GM12878 (cell line): ENCODE results near the gene PLD3. TPM values are rescaled to one million over a fixed set of nuclear protein-coding genes. Genes with fewer than 3 reads are reported as not detected.

Experiments used
- CEBPB ChIP-seq, 2 experiments: fragments of 150-350 bp in 1 of 2; IDR thresholded peaks; 2 replicates each; pipeline ENCODE4 v1.6.1; 2012 to 2014; ENCODE audit warnings: low read depth in 2 of 2, low read length in 2 of 2, borderline replicate concordance in 1 of 2, inconsistent platforms in 1 of 2
- EED ChIP-seq: sonication (generic); IDR thresholded peaks from 2 replicates; pipeline ENCODE4 v1.6.1; 2016; ENCODE audit warnings: antibody characterized with exemption, low read depth
- EGR1 ChIP-seq, 2 experiments: IDR thresholded peaks; 1 replicate in 1 of 2; 2 replicates in 1 of 2; pipeline ENCODE4 v1.6.1; 2011 to 2012; ENCODE audit warnings: low read depth in 2 of 2, low read length in 2 of 2, borderline replicate concordance in 1 of 2, mild to moderate bottlenecking in 1 of 2, moderate library complexity in 1 of 2
- EP300 ChIP-seq, 2 experiments: fragments of 150-350 bp in 1 of 2; IDR thresholded peaks; 2 replicates each; pipeline ENCODE4 v1.6.1; 2011 to 2012; ENCODE audit warnings: low read depth in 2 of 2, low read length in 2 of 2, borderline replicate concordance in 1 of 2, improper control_type of control experiment in 1 of 2, inconsistent platforms in 1 of 2; ENCODE audit not compliant: control insufficient read depth in 1 of 2
- ESRRA ChIP-seq: IDR thresholded peaks from 2 replicates; pipeline ENCODE4 v1.6.1; 2012; ENCODE audit warnings: mild to moderate bottlenecking, low read length, improper control_type of control experiment
- IKZF2 ChIP-seq, 2 experiments: fragments of 450-650 bp; IDR thresholded peaks; 2 replicates each; pipeline ENCODE4 v1.6.1; 2017; ENCODE audit warnings: mild to moderate bottlenecking in 2 of 2, moderate library complexity in 2 of 2
- KDM1A ChIP-seq: fragments of 200-600 bp; sonication (generic); IDR thresholded peaks from 2 replicates; pipeline ENCODE4 v1.6.1; 2016; ENCODE audit warnings: borderline replicate concordance
- LARP7 ChIP-seq: fragments of 450-650 bp; IDR thresholded peaks from 2 replicates; pipeline ENCODE4 v1.6.1; 2017; ENCODE audit warnings: mild to moderate bottlenecking
- MEF2B ChIP-seq: fragments of 450-650 bp; IDR thresholded peaks from 2 replicates; pipeline ENCODE4 v1.6.1; 2018; ENCODE audit warnings: mild to moderate bottlenecking, moderate library complexity; ENCODE audit not compliant: partially characterized antibody, poor library complexity, severe bottlenecking
- NFYB ChIP-seq: IDR thresholded peaks from 2 replicates; pipeline ENCODE4 v1.6.1; 2011; ENCODE audit warnings: low read depth, mild to moderate bottlenecking, low read length, improper control_type of control experiment, moderate library complexity; ENCODE audit not compliant: insufficient read depth
- RAD51 ChIP-seq: fragments of 450-650 bp; IDR thresholded peaks from 2 replicates; pipeline ENCODE4 v1.6.1; 2016; ENCODE audit warnings: moderate library complexity, mild to moderate bottlenecking, inconsistent platforms
- RB1 ChIP-seq: fragments of 450-650 bp; formaldehyde crosslinking; IDR thresholded peaks from 2 replicates; pipeline ENCODE4 v1.6.1; 2017; ENCODE audit warnings: mild to moderate bottlenecking, borderline replicate concordance
- RFX5 ChIP-seq: IDR thresholded peaks from 2 replicates; pipeline ENCODE4 v1.6.1; 2011; ENCODE audit warnings: low read depth, low read length, improper control_type of control experiment
- SREBF2 ChIP-seq: IDR thresholded peaks from 2 replicates; pipeline ENCODE4 v1.6.1; 2012; ENCODE audit warnings: mild to moderate bottlenecking, low read length
- SRF ChIP-seq, 2 experiments: IDR thresholded peaks; 2 replicates each; pipeline ENCODE4 v1.6.1; 2011; ENCODE audit warnings: low read depth in 2 of 2, low read length in 2 of 2, mild to moderate bottlenecking in 1 of 2, moderate library complexity in 1 of 2
- ZNF217 ChIP-seq: fragments of 450-650 bp; IDR thresholded peaks from 2 replicates; pipeline ENCODE4 v1.6.1; 2017; ENCODE audit warnings: antibody characterized with exemption, mild to moderate bottlenecking
- ZNF24 ChIP-seq: fragments of 450-650 bp; IDR thresholded peaks from 2 replicates; pipeline ENCODE4 v1.6.1; 2017; ENCODE audit warnings: antibody characterized with exemption, mild to moderate bottlenecking
- ZNF384 ChIP-seq: IDR thresholded peaks from 2 replicates; pipeline ENCODE4 v1.6.1; 2012; ENCODE audit warnings: low read depth, mild to moderate bottlenecking, low read length, improper control_type of control experiment, borderline replicate concordance
- polyA plus RNA-seq, 11 experiments: library from polyadenylated mRNA; depleted of rRNA in 4 of 11; unstranded in 6 of 11; stranded (reverse) in 5 of 11; fragments of >200 nt; fragmentation: Nextera tagmentation in 4 of 11; fragmentation: Illumina TruSeq in 1 of 11; extraction: Ambion mirVana in 4 of 11; extraction: Trizol in 1 of 11; gene quantifications; 1 replicate in 1 of 11; 2 replicates in 10 of 11; pipeline versions ENCODE4 v1.2.1 to v1.2.3, GENCODE V29; 2011 to 2016; ENCODE audit warnings: inconsistent platforms in 2 of 11, missing spikeins in 2 of 11, low read depth in 1 of 11
- total RNA-seq, 4 experiments: library from RNA; depleted of rRNA in 3 of 4; stranded (reverse); fragments of >200 nt in 3 of 4; fragmentation: Illumina TruSeq in 1 of 4; extraction: Trizol in 1 of 4; gene quantifications; 2 replicates each; pipeline versions ENCODE4 v1.2.1 to v1.2.3, GENCODE V29; 2013 to 2021
- TF ChIP-seq, protein P1 (sequence below): IDR thresholded peaks from 2 replicates; pipeline ENCODE4 v1.6.1; 2012; ENCODE audit warnings: low read depth, low read length, improper control_type of control experiment
- TF ChIP-seq, protein P2 (sequence below): fragments of 450-650 bp; IDR thresholded peaks from 2 replicates; pipeline ENCODE4 v1.6.1; 2017; ENCODE audit warnings: low read depth, mild to moderate bottlenecking, moderate library complexity
- TF ChIP-seq, protein P3 (sequence below): fragments of 450-650 bp; IDR thresholded peaks from 2 replicates; pipeline ENCODE4 v1.6.1; 2017; ENCODE audit warnings: mild to moderate bottlenecking, low read depth, inconsistent platforms; ENCODE audit not compliant: poor library complexity, severe bottlenecking
- TF ChIP-seq, protein P4 (sequence below): fragments of 450-650 bp; IDR thresholded peaks from 2 replicates; pipeline ENCODE4 v1.6.1; 2017; ENCODE audit warnings: mild to moderate bottlenecking, moderate library complexity

The PLD3 gene
- total and polyA plus RNA-seq, 10 of the 15 experiments (the other 5 are each of a cell fraction or from before 2014, with no cell fraction given) = 1.3 to 134 (median 72.7) TPM

DNA sequence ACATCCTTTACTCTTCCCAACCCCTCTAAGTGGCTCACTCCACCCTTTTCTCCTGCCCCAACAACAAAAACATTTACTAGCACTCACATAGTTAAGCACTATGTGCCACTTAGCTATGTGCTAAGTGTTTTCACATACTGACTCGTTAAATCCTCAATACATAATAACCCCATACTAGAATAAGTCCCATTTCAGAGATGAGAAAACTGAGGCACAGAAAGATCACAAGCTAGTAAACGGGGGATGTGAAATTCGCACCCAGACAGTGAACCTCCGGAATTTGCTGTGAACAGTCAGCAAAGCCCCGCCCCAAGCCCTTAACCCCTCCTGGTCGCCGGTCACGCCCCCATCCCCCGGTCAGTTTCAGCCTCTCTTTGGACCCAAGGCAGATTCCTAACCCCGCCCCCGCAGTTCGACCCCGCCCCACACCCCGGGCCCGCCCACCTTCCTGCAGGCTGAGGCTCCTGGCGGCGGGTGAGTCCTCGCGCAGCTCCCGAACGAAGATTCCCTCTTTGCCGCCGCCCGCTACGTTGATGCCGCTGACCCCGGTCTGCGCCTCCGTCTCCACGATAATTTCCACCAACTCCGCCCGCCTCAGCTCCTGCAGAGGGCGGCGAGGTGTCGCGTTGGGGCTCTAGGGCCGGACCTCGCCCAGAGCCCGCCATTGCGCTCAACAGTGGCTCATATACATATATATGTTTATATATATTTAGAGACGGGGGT, 54.9 kb downstream of the PLD3 start (continued):
- TF ChIP-seq EP300 (IDR thresholded peaks at IDR 0.05; ENCODE audit: borderline replicate concordance in 1 of 2, control insufficient read depth in 1 of 2, low read depth in 2 of 2, low read length in 2 of 2) = no peak
- no peak for TF ChIP-seq ZNF24
- TF ChIP-seq SRF (IDR thresholded peaks at IDR 0.05; ENCODE audit: low read depth in 2 of 2, low read length in 2 of 2) = no peak
- TF ChIP-seq, protein P1, sequence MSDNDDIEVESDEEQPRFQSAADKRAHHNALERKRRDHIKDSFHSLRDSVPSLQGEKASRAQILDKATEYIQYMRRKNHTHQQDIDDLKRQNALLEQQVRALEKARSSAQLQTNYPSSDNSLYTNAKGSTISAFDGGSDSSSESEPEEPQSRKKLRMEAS = no peak
- TF ChIP-seq LARP7 = no peak
- TF ChIP-seq EED = no peak
- TF ChIP-seq, protein P2, sequence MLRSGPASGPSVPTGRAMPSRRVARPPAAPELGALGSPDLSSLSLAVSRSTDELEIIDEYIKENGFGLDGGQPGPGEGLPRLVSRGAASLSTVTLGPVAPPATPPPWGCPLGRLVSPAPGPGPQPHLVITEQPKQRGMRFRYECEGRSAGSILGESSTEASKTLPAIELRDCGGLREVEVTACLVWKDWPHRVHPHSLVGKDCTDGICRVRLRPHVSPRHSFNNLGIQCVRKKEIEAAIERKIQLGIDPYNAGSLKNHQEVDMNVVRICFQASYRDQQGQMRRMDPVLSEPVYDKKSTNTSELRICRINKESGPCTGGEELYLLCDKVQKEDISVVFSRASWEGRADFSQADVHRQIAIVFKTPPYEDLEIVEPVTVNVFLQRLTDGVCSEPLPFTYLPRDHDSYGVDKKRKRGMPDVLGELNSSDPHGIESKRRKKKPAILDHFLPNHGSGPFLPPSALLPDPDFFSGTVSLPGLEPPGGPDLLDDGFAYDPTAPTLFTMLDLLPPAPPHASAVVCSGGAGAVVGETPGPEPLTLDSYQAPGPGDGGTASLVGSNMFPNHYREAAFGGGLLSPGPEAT = no peak
- no peak for TF ChIP-seq RFX5
- TF ChIP-seq MEF2B = no peak
- no peak for TF ChIP-seq CEBPB (IDR thresholded peaks at IDR 0.05; ENCODE audit: borderline replicate concordance in 1 of 2, low read depth in 2 of 2, low read length in 2 of 2)
- TF ChIP-seq SREBF2 = no peak
- no peak for TF ChIP-seq ESRRA
- TF ChIP-seq, protein P3, sequence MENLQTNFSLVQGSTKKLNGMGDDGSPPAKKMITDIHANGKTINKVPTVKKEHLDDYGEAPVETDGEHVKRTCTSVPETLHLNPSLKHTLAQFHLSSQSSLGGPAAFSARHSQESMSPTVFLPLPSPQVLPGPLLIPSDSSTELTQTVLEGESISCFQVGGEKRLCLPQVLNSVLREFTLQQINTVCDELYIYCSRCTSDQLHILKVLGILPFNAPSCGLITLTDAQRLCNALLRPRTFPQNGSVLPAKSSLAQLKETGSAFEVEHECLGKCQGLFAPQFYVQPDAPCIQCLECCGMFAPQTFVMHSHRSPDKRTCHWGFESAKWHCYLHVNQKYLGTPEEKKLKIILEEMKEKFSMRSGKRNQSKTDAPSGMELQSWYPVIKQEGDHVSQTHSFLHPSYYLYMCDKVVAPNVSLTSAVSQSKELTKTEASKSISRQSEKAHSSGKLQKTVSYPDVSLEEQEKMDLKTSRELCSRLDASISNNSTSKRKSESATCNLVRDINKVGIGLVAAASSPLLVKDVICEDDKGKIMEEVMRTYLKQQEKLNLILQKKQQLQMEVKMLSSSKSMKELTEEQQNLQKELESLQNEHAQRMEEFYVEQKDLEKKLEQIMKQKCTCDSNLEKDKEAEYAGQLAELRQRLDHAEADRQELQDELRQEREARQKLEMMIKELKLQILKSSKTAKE = no peak
- no peak for TF ChIP-seq ZNF384
- no peak for TF ChIP-seq RB1
- no peak for TF ChIP-seq IKZF2 (IDR thresholded peaks at IDR 0.05)
- TF ChIP-seq NFYB = no peak
- TF ChIP-seq RAD51 = no peak
- TF ChIP-seq ZNF217 = peak; percentile 97
- TF ChIP-seq EGR1 (IDR thresholded peaks at IDR 0.05; ENCODE audit: borderline replicate concordance in 1 of 2, low read depth in 2 of 2, low read length in 2 of 2) = peak in 1 of 2 experiments; percentile 63; a peak in 1 of 3 replicates
- no peak for TF ChIP-seq KDM1A
- TF ChIP-seq, protein P4, sequence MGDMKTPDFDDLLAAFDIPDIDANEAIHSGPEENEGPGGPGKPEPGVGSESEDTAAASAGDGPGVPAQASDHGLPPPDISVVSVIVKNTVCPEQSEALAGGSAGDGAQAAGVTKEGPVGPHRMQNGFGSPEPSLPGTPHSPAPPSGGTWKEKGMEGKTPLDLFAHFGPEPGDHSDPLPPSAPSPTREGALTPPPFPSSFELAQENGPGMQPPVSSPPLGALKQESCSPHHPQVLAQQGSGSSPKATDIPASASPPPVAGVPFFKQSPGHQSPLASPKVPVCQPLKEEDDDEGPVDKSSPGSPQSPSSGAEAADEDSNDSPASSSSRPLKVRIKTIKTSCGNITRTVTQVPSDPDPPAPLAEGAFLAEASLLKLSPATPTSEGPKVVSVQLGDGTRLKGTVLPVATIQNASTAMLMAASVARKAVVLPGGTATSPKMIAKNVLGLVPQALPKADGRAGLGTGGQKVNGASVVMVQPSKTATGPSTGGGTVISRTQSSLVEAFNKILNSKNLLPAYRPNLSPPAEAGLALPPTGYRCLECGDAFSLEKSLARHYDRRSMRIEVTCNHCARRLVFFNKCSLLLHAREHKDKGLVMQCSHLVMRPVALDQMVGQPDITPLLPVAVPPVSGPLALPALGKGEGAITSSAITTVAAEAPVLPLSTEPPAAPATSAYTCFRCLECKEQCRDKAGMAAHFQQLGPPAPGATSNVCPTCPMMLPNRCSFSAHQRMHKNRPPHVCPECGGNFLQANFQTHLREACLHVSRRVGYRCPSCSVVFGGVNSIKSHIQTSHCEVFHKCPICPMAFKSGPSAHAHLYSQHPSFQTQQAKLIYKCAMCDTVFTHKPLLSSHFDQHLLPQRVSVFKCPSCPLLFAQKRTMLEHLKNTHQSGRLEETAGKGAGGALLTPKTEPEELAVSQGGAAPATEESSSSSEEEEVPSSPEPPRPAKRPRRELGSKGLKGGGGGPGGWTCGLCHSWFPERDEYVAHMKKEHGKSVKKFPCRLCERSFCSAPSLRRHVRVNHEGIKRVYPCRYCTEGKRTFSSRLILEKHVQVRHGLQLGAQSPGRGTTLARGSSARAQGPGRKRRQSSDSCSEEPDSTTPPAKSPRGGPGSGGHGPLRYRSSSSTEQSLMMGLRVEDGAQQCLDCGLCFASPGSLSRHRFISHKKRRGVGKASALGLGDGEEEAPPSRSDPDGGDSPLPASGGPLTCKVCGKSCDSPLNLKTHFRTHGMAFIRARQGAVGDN = no peak
